NCI-H1417 treated with DMSO at 0.1 percent for 48 hours (cell line): ENCODE results near the gene DENND1A.
"Not testable (repeated sequence)": the region's sequence is repeated elsewhere in the genome, so short reads cannot be mapped to it uniquely, and the experiment has no call there.

ENCODE experiments used
- DNase-seq: peaks from one replicate; lab custom pipeline; 2025; lab: John Stamatoyannopoulos, UW

DENND1A gene

GRCh38 chr9:123431581-123431980 lies 498.3 kb downstream of the DENND1A start:
- no peak for DNase-seq

DNA sequence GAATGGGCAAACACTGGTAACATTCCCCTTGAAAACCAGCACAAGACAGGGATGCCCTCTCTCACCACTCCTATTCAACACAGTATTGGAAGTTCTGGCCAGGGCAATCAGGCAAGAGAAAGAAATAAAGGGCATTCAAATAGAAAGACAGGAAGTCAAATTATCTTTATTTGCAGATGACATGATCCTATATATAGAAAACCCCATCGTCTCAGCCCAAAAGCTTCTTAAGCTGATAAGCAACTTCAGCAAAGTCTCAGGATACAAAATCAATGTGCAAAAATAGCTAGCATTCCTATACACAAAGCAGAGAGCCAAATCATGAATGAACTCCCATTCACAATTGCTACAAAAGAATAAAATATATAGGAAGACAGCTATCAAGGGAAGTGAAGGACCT lies 501.5 kb downstream of the DENND1A start:
- DNase-seq: not testable (repeated sequence)

- DNase-seq: no peak
These were observed 503.5 kb downstream of the DENND1A start for GRCh38 chr9:123426406-123426805.

GRCh38 chr9:123425836-123426365 lies 504.0 kb downstream of the DENND1A start:
- DNase-seq: no peak

DNA sequence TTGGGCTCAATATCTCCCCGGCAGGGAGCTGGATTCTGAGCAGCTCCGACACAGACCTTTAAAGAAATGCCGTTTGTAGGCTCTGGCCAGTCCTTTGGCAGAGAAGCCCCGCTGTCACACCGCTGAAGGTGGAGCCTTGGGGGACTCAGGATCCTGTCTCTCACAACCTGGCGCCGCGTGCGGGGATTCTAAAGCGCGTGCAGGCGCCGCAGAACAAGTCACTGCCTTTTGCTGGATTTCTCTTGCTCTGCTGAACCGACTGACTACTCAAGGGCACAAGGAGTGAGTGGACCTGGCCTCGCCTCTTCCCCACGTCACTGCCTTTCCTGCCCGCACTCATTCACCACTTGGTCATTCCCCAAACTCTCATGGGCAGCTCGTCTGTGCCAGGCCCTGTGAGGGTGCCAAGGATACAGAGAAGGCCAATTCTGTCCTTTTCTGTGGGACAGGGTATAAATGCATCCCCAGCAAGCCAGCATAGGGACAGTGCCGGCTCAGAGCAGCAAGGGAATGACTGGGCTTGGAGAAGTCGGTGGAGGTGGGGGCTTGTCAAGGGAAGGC lies 504.6 kb downstream of the DENND1A start:
- DNase-seq: no peak

DNA sequence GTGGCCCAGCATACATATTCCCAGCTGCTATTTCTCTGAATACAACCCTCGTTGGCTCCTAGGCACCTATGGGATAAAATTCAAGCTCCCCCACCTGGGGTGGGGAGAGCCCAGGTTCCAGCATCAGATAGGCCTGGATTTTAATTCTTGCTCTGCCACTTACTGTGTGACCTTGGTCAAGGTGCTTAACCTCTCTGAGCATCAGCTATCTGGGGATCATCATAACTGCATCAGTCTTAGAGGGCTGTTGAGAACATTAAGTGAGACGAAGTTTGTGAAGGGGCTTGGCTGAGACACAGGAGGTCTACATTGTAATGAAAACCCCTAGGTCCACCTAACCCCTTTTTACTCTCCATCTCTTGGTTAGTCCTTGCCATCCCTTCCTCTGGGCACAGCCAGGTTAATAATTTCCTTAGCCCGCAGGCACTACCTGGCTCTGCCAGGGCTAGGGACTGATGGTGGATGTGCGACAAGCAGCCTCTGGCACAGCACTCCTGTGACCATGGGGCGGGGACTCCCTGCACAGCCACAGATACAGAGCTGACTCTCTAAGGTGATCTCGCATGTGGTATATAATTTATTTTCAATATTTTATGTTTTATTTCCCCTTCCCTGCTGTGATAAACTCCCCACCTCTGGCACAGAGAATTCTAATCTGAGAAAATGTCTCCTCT lies 505.2 kb downstream of the DENND1A start:
- no peak for DNase-seq

- no peak for DNase-seq
These were observed 505.8 kb downstream of the DENND1A start for GRCh38 chr9:123424131-123424530.

GRCh38 chr9:123423311-123423640 lies 506.6 kb downstream of the DENND1A start:
- no peak for DNase-seq

DNA sequence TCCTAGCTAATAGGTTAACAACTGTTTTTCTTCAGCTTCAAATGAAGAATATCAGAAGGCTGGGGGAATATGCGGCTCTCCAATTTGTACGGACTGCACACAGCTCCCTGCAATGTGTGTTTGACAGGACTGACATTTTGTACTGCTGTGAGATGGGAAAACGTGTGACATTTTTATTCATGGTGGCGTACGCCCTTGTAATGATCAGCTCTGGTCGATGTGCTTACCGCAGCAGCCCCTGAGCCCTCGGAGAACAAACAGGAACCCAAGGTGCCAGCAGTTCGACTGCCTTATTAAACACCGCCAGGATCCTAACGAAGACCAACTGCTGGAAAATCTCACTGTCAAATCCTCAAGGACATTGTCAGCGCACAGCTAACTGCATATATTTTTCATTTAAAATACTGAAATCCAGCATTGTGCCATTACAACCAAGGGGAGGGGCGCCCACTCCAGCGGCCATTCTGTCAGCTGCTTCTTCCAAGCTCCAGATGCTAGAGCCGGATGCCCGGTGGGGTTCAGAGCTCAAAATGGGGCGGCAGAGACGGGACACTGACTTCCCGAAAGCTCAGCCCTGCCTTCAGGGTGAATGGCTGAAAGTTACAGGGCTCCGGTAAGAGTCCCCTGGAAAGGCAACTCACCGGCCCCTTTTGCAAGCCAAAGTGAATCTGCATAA lies 507.2 kb downstream of the DENND1A start:
- no peak for DNase-seq

DNA sequence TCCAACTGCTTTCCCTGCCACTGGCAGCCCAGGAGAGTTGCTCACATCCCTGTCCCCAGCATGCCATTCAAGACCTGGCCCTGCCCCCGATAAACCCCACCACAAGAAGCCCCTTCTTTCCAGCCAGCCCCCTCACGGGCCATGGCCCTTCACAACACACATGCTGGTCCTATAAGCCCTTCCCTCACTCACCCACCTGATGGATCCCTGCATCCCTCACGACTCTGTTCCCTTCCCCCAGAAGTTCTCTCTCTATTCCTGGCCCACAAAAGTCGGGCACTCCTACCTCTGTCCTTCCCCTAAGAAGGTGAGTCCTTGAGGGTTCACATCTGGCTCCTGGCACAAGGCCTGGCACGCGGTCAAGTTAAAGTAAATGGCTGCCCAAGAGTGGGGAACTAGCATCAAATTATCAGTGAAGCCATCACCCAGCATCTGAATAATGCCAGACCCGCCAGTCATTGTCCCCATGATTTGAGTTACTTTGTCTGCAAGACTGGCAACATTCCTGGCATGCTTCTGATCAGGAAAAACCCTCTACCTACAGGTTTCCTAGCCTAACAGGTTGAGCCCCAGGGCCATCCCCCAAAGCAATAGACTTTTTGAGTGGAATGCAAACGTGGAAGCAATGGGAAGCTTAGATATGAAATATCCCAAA lies 508.0 kb downstream of the DENND1A start:
- no peak for DNase-seq

GRCh38 chr9:123421186-123421585 lies 508.7 kb downstream of the DENND1A start:
- DNase-seq: no peak

GRCh38 chr9:123420592-123421111 lies 509.3 kb downstream of the DENND1A start:
- no peak for DNase-seq

- no peak for DNase-seq
These were observed 510.0 kb downstream of the DENND1A start for GRCh38 chr9:123419721-123420591.

DNA sequence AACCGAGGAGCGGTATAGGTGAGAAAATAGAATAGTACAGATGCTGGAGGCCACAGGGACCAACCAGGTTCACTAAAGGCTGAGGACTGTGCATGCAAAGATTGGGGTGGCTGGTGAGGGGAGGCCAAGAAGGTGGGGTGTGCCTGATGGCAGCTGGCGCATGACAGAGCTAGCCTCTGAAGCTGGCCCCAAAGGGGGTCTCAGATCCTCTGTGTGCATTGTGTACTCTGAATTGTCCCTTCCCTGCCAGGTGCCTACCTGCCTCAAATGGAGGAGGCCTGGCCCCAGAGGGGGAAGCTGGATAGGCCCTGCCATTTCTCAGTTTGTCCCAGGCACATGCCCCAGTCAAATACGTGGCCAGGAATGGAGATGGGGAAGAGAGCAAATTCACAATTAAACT lies 510.8 kb downstream of the DENND1A start:
- DNase-seq: no peak

GRCh38 chr9:123418506-123418905 lies 511.4 kb downstream of the DENND1A start:
- DNase-seq: no peak

DNA sequence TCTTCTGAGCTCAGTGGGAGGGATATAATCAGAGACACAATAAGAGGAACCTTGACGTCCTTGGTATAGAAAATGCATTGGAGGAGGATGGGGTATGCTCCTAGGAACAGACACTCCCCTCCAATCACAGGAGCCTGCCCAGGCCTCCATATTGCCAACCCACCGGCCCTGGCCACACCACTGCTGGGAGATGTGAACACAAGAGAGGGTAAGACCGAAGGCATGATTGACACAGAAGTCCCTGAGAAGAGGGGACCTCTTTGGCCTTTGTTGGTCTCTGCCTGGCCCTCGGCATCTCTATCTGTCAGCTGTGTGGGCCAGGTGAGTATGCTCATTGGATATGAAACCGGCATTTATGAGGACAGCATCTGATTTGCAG lies 511.9 kb downstream of the DENND1A start:
- DNase-seq: no peak

DNA sequence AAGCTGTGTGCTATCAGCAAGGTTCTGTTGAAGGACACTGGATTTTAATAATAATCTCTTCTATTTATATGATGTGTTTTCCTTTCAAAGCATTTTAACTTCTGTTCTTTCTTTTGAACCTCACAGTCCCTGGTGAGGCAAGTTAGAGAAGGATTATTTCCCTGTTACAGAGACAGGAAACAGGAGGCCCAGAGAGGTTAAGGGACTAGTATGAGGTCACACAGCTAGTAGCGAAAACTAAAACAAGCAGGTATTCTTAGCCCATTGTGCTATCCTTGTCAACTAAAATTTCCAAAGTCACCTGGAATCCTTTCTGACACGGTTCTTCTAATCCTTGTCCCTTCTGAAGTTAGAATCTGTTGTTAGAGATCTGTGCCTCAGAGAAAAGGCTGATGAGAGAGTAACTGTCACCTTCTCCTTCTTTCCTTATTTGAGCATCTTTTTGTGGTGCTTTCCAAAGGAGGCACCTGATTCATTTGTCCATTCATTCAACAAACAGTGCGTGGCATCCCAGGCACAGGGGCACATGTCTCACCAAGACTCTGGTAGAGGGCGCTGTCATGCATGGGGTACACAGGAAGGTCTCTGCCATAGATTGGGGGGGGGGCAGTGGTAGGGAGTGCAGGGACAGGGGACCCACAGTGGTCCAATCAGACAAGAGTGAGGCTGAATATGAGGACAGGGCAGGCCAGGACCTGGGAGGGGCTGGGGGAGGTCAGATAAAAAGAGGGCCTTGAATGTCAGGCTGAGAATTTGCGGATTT lies 512.5 kb downstream of the DENND1A start:
- no peak for DNase-seq

- no peak for DNase-seq
These were observed 513.8 kb downstream of the DENND1A start for GRCh38 chr9:123416176-123416575.

GRCh38 chr9:123414936-123415930 lies 514.7 kb downstream of the DENND1A start:
- DNase-seq: no peak

GRCh38 chr9:123414204-123414603 lies 515.7 kb downstream of the DENND1A start:
- no peak for DNase-seq
